Measurements from ENCODE around the gene TMPRSS13.
"Not testable (repeated sequence)": the region's sequence is repeated elsewhere in the genome, so short reads cannot be mapped to it uniquely, and the experiment has no call there.

The TMPRSS13 gene
- total RNA-seq, result 0.67 to 8.7 (median 1.7) reads per million in 9 experiments

DNA sequence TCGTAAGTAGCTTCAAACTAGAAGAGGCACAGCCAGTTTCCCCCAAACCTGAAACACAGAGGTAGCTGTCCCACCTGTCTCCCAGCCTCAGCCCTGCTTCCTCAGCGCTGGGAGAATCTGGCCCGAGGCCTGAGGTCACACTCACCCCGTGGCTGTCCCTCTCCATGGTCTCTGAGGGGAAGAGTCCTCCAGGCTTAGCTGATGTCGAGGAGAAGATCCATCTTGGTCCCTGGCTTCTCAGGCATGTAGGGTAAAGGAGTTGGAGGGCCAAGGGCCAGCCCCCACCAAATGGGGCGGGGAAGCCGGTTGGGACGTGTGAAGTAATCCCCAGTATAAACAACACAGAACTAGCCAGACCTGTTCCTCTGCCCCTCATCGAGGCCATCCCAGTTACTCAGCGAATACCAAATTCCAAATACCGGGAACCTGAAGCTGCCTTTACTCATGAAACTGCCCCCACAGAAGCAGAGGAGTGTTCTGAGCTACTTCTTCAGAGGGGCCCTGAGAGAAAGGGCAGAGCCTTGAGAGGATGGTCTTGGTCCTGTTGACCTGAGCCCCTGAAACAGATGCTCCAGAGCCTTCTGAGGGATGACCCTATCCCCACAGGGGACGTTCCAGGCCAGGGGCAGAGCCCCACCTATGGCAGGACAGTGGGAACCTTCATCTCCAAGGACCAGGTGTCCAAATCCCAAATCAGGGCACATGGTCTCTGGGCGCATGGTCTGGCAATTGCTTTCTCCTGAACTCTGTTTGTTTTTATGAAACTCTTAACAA lies at the start of gene TMPRSS13:
TSS of gene TMPRSS13 (minus strand) at position 261 of the 774 bp plus-strand sequence. CDS start at position 166, 95 bp downstream.
- H3K4me1 Mint-ChIP-seq (ENCODE audit: low read depth in 2 of 2), result peaks cover 45 to 47% of the 10 kb centered on the region in 2 donors
- ATAC-seq (replicated peaks) (no peak), DNase-seq (no peak)
- peak within 1 kb of the TSS; percentile 75 to 95 for H3K27ac Mint-ChIP-seq
- peak within 1 kb of the TSS; percentile 72 to 79 for H3K4me3 Mint-ChIP-seq
- no peaks in the 10 kb centered on the region for H3K27me3 Mint-ChIP-seq
- H3K36me3 Mint-ChIP-seq (ENCODE audit: insufficient read depth), result peaks cover 3% of the 10 kb centered on the region
- H3K9me3 Mint-ChIP-seq, result no peaks in the 10 kb centered on the region

DNA sequence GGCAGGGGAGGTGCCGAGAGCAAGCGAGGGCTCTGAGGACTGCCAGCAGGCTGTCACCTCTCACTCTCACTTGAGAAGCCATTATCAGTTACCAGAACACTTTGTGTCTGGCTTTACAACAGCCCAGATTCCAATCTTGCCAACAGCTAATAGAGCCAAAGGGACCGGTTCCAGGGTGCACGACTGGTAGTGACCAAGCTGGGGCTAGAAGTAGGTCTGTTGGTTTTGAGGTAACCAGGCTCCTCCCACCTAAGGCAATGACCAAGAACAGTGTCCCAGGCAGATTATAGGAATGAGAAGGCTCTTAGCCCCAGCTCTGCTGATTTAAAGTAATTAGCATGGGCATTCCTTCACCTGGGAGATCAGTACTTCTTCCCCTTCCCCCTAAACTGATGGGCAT lies 49.8 kb upstream of the TMPRSS13 start:
- Mint-ChIP-seq H3K27ac (peak overlapping the region; percentile 57 to 84), H3K4me1 (ENCODE audit: low read depth in 2 of 2) (peaks cover 49 to 68% of the 10 kb centered on the region in 2 donors), H3K27me3 (no peaks in the 10 kb centered on the region), H3K4me3 (peak overlapping the region in 1 of 2 donors; percentile 61), H3K36me3 (ENCODE audit: insufficient read depth) (peaks cover 2% of the 10 kb centered on the region), H3K9me3 (no peaks in the 10 kb centered on the region)
- no peak for DNase-seq
- ATAC-seq (replicated peaks), result no peak

DNA sequence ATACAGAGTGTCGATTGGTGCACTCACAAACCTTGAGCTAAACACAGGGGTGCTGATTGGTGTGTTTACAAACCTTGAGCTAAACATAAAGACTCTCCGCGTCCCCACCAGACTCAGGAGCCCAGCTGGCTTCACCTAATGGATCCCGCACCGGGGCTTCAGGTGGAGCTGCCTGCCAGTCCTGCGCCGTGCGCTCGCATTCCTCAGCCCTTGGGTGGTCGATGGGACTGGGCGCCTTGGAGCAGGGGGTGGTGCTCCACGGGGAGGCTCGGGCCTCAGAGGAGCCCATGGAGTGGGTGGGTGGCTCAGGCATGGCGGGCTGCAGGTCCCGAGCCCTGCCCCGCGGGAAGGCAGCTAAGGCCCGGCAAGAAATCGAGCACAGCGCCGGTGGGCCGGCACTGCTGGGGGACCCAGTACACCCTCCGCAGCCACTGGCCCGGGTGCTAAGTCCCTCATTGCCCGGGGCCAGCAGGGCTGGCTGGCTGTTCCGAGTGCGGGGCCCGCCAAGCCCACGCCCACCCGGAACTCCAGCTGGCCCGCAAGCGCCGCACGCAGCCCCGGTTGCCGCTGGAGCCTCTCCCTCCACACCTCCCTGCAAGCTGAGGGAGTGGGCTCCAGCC lies 49.2 kb upstream of the TMPRSS13 start:
- H3K27me3 Mint-ChIP-seq; ATAC-seq (replicated peaks); H3K4me3 Mint-ChIP-seq; DNase-seq; H3K36me3 Mint-ChIP-seq (ENCODE audit: insufficient read depth); H3K9me3 Mint-ChIP-seq: not testable (repeated sequence)
- Mint-ChIP-seq H3K27ac (peak overlapping the region; percentile 57 to 71), H3K4me1 (ENCODE audit: low read depth in 2 of 2) (peaks cover 48 to 65% of the 10 kb centered on the region in 2 donors)

DNA sequence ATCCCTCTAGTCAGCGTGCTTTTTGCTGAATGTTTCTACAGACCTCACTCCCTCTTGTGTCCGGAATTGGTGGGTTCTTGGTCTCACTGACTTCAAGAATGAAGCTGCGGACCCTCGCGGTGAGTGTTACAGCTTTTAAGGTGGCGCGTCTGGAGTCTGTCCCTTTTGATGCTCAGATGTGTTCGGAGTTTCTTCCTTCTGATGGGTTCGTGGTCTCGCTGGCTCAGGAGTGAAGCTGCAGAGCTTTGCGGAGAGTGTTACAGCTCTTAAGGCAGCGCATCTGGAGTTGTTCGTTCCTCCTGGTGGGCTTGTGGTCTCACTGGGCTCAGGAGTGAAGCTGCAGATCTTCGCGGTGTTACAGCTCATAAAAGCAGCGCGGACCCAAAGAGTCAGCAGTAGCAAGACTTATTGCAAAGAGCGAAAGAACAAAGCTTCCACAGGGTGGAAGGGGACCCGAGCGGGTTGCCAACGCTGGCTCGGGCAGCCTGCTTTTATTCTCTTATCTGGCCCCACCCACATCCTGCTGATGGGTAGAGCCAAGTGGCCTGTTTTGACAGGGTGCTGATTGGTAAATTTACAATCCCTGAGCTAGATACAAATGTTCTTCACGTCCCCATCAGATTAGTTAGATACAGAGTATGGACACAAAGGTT lies 48.5 kb upstream of the TMPRSS13 start:
- H3K36me3 Mint-ChIP-seq (ENCODE audit: insufficient read depth); ATAC-seq (replicated peaks); H3K4me3 Mint-ChIP-seq; H3K27me3 Mint-ChIP-seq; DNase-seq; H3K9me3 Mint-ChIP-seq: not testable (repeated sequence)
- Mint-ChIP-seq H3K27ac (peak overlapping the region in 1 of 2 donors; percentile 71), H3K4me1 (ENCODE audit: low read depth in 2 of 2) (peaks cover 51 to 65% of the 10 kb centered on the region in 2 donors)

DNA sequence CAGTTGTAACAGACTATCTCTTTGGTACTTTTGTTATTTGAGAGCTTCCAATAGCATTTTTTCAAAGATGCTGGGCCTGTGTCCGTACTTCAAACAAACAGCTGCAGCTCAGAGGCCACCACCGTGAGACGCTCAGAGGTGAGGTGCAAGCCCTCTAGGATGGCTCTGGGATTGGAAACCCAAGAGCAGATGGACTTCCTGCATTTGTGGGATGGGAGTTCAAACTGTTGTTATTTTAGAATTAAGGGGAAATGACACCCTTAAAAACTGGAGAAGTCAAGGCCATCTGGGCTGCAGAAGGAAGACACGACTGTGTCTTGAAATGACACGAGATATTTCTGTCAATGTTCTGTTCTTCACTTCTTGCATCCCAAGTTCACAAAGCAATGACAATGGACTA lies 47.8 kb upstream of the TMPRSS13 start:
- H3K9me3 Mint-ChIP-seq, result no peaks in the 10 kb centered on the region

DNA sequence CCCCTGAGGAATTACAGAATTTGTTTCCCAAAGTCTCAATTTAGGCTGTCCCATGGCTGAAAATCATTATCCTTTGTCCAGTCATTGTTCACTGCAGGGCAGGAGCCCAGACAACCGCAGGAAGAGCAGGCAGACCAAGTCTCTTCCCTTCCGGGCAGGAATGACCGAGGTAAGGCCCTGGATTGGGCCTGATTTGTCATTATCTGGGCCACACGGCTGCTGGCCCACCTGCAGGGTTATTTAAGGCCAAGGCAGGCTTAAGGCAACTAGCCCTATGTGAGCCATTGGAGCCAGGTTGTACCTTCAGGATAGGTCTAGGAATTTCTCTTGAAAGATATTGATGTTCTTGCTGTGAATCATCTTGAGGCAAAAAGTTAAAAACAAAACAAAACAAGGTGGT lies 47.2 kb upstream of the TMPRSS13 start:
- no peak for ATAC-seq (replicated peaks)
- Mint-ChIP-seq H3K4me3 (no peak overlapping the region), H3K27me3 (no peaks in the 10 kb centered on the region), H3K9me3 (no peaks in the 10 kb centered on the region), H3K36me3 (ENCODE audit: insufficient read depth) (no peaks in the 10 kb centered on the region), H3K27ac (peak overlapping the region in 1 of 2 donors; percentile 49), H3K4me1 (ENCODE audit: low read depth in 2 of 2) (peaks cover 55 to 63% of the 10 kb centered on the region in 2 donors)
- DNase-seq, result no peak

More for the DNA sequence above, 47.8 kb upstream of the TMPRSS13 start:
- DNase-seq (no peak), ATAC-seq (replicated peaks) (no peak)
- H3K27ac Mint-ChIP-seq, result peak overlapping the region in 1 of 2 donors; percentile 49
- peaks cover 56 to 66% of the 10 kb centered on the region in 2 donors for H3K4me1 Mint-ChIP-seq (ENCODE audit: low read depth in 2 of 2)
- H3K4me3 Mint-ChIP-seq, result peak overlapping the region in 1 of 2 donors; percentile 25
- no peaks in the 10 kb centered on the region for H3K27me3 Mint-ChIP-seq
- H3K36me3 Mint-ChIP-seq (ENCODE audit: insufficient read depth), result peaks cover 1% of the 10 kb centered on the region

DNA sequence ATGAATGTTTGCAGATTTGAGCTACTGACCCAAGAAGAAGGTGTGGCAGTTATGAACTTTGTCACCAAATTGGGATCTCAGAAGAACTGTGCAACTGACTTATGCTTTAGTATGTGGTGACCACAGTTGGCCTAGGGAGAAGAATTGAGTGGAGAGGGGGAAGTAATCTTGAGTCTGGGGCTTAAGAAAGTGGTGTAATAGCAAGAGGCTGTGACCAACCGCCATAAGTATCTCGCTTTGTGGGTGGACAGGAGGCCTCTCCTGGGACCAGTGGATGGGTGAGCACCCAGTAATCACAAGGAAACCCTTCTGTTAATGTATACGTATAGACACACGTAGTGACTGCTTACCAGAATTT lies 44.3 kb upstream of the TMPRSS13 start:
- Mint-ChIP-seq H3K4me3 (peak overlapping the region in 1 of 2 donors; percentile 42), H3K36me3 (ENCODE audit: insufficient read depth) (no peaks in the 10 kb centered on the region), H3K4me1 (ENCODE audit: low read depth in 2 of 2) (peaks cover 65 to 72% of the 10 kb centered on the region in 2 donors), H3K9me3 (no peaks in the 10 kb centered on the region), H3K27me3 (no peaks in the 10 kb centered on the region), H3K27ac (peak overlapping the region in 1 of 2 donors; percentile 33)
- ATAC-seq (replicated peaks) (no peak), DNase-seq (no peak)

DNA sequence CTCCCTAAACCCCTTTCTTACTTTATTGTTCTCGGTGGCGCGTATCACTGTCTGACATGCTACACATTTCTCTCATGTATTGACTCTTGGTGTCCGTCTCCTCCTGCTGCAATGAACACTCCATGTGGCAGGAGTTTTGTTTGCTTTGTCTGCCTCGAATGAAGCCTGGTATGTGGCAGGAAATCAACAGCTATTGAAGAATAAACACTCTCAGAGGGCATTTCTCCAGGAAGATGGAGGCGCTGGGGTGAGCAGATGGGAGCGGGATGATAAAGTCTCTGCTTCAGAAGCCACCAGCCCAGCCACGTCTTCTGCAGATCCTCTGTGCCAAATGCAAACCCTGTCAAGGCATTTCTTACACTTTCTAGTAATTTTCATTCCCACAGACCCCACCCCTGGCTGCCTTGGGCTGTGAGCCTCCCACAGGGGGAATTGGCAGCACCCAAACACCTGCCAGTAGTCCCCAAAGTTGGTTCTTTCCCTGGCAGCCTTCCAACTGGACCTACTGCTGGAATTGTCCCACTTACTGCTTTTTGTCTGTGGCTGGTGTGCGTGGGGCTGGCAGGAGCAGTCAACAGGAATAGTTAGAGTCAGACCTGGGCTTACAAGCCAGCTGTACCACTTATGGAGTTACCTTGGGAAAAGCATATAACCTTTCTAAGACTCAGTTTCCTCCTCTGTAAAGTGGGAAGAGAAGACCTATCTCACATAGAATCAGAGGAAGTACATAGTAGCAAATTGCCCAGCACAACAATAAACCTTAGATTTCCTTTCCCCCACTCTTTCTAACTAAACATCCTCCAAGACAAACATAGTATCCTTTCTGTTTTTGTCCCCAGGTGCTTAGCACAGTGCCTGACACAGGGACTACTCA lies 43.7 kb upstream of the TMPRSS13 start:
- peaks cover 67 to 68% of the 10 kb centered on the region in 2 donors for H3K4me1 Mint-ChIP-seq (ENCODE audit: low read depth in 2 of 2)
- H3K4me3 Mint-ChIP-seq, result peak overlapping the region in 1 of 2 donors; percentile 42
- H3K9me3 Mint-ChIP-seq, result no peaks in the 10 kb centered on the region

DNA sequence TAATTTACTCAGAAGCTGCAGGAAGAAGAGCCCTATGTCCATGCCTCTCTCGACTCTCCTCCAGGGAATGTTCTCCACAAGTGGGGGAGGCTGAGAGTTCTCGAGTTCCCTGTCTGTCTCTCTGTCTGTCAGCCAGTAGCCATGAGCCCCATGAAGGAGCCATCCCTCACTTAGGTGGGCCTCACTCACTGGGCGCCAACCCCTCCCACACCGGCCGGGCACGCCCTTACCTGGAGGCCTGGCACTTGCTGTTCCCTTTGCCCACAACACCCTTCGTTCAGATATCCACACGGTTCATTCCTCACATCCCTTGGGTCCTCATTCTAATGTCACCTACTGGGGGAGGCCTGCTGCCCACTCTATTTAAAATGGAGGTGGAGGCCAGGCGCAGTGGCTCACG lies 42.8 kb upstream of the TMPRSS13 start:
- Mint-ChIP-seq H3K4me3 (no peak overlapping the region), H3K27me3 (no peaks in the 10 kb centered on the region), H3K4me1 (ENCODE audit: low read depth in 2 of 2) (peaks cover 63 to 66% of the 10 kb centered on the region in 2 donors), H3K36me3 (ENCODE audit: insufficient read depth) (no peaks in the 10 kb centered on the region), H3K27ac (peak overlapping the region in 1 of 2 donors; percentile 72), H3K9me3 (no peaks in the 10 kb centered on the region)
- DNase-seq, result no peak
- no peak for ATAC-seq (replicated peaks)

More for the DNA sequence above, 43.7 kb upstream of the TMPRSS13 start:
- DNase-seq, result no peak
- Mint-ChIP-seq H3K36me3 (ENCODE audit: insufficient read depth) (no peaks in the 10 kb centered on the region), H3K27me3 (no peaks in the 10 kb centered on the region), H3K27ac (peak overlapping the region; percentile 33 to 72)
- no peak for ATAC-seq (replicated peaks)

DNA sequence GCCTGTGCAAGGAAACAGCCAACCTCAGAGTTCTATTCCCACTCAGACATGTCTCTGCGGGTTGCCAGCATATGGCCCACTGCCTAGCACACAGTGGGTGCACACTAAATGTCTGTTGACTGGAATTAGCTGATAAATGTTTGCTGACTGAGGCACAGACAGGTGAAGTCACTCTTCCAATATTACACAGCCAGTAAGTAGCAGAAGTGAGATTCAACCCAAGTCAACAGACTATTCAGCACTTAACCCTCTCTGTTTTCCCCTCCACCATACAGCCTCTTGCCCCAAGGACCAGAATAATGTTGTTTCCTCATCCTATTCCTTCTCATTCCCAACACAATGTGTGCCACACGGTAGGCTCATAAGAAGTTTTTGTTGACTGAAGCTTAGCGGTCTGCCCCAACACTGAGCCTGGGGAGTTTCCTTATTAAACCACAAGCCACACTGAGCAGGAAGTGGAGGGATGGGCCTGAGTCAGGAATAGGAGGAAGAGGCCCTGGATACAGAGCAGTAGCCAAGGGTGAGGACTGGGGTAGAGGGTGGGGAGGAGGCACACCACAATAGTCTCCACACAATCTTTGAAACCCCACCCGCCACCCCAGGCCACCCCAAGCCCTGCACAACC lies 41.3 kb upstream of the TMPRSS13 start:
- H3K4me3 Mint-ChIP-seq, result peak overlapping the region; percentile 30 to 67
- peak overlapping the region; percentile 76 to 93 for H3K27ac Mint-ChIP-seq
- H3K9me3 Mint-ChIP-seq, result no peaks in the 10 kb centered on the region
- H3K27me3 Mint-ChIP-seq, result no peaks in the 10 kb centered on the region
- peak; percentile 63 for ATAC-seq (replicated peaks)
- DNase-seq, result no peak
- H3K36me3 Mint-ChIP-seq (ENCODE audit: insufficient read depth), result no peaks in the 10 kb centered on the region
- peaks cover 56 to 60% of the 10 kb centered on the region in 2 donors for H3K4me1 Mint-ChIP-seq (ENCODE audit: low read depth in 2 of 2)

DNA sequence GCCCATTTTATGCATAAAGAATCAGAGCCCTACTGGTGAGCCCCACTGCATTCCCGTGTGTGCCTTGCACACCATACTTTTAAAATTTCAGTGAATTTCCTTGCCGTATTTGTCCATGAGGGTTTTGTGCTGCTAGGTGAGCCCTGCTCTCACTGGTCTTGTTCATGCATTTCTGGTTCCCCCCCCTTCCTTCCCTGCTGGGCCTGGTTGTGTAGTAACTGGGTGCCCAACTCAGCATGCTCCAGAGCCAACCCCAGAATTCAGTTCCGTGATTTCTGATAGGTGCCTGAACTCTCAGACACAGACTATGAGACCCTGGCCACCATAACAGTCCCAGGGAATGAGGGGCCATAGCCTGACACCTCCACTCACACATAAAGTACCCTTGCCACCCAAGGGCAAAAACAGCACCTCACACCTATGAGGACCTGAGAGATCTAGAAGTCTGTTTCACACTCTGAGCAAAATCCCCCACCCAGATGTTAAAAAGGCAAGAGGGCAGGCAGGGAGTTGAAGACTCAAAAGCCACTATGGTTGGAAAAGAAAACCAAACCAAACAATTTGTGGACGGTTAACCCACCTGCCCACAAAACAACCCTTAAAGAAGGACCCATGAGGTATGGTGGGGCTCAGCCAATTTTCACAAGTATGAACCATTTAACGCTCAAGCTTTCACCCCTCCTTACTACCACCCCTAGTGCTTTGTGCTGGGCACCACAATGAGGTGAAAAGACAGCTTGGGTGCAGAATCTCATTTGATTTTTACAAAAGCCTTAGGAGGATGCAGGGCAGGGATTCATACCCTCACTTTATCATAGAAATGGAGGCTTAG lies 40.2 kb upstream of the TMPRSS13 start:
- H3K9me3 Mint-ChIP-seq, result no peaks in the 10 kb centered on the region
- no peaks in the 10 kb centered on the region for H3K27me3 Mint-ChIP-seq
- DNase-seq, result no peak
- H3K4me1 Mint-ChIP-seq (ENCODE audit: low read depth in 2 of 2), result peaks cover 47 to 51% of the 10 kb centered on the region in 2 donors
- H3K36me3 Mint-ChIP-seq (ENCODE audit: insufficient read depth), result no peaks in the 10 kb centered on the region
- peak overlapping the region; percentile 30 to 67 for H3K4me3 Mint-ChIP-seq
- H3K27ac Mint-ChIP-seq, result peak overlapping the region; percentile 76 to 93
- peak; percentile 71 for ATAC-seq (replicated peaks)

DNA sequence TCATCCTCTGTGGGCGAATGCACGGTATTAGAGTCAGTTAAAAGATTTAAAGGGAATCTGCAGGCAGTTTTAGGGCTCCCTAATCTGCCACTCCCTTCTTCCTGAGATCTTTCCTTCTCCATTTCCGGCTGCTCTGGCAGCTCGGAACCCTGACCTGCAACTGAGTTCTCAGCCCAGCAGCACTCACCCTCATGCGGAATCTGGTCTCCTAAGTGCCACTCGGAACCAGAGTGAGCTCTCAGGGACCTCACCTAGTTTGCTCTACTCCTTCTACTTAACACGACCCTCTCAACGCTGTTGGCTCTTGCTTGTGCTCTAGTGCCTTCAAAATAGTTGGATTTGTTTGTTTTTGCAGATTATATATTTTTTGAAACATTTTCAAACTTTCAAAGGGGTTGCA lies 37.7 kb upstream of the TMPRSS13 start:
- Mint-ChIP-seq H3K27me3 (no peaks in the 10 kb centered on the region), H3K27ac (peak overlapping the region in 1 of 2 donors; percentile 80), H3K4me1 (ENCODE audit: low read depth in 2 of 2) (peaks cover 31 to 35% of the 10 kb centered on the region in 2 donors), H3K36me3 (ENCODE audit: insufficient read depth) (peaks cover 3% of the 10 kb centered on the region), H3K9me3 (no peaks in the 10 kb centered on the region), H3K4me3 (no peak overlapping the region)
- DNase-seq (no peak), ATAC-seq (replicated peaks) (no peak)

Data from effector memory CD8-positive, alpha-beta T cell (primary cell).